ENCODE measurements around the gene STAT2.
"Not testable (repeated sequence)": the region's sequence is repeated elsewhere in the genome, so short reads cannot be mapped to it uniquely, and the experiment has no call there.

STAT2 gene

DNA sequence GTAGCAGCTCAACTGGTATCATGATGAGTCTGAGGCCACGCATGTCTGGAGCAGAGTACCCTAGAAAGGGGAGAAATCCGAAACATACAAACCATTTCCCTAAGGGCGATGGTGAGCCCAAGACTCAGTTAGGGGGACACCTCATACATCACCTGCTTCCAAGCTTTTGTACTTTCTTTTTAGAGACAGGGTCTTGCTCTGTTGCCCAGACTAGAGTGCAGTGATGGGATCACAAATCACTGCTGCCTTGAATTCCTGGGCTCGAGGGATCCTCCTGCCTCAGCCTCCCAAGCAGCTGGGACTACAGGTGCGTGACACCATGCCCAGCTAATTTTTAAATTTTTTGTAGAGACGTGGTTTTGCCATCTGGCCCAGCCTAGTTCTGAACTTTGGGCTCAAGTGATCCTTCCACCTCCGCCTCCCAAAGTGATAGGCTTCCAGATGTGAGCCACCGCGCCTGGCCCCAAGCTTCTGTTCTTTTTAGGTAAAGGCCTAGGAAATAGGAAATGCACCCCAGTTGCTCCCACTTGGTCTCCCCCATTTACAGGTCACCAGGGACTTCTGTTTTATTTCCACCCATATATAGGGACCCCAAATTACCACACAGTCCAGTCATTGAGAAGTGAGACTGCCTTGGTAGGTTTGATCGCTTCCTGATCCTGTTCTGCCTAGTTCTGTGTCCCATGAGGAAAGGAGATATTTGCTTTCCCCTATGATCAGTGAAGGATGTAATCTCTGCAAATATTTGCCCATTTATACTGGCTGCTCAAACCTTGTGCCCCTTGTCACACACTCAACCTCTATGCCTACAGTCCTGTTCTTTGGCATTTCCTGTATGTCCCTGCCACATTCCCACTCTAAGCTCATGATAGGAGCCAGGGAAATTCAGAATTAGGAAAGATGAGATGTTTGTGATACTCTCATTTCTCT lies 2.5 kb upstream of the STAT2 start, which contains the start of gene APOF:
TSS of gene APOF (minus strand) at position 728 of the 930 bp plus-strand sequence. CDS start at position 616, 112 bp downstream.
- no peak for FAIRE-seq
- no peak for DNase-seq (ENCODE audit: extremely low spot score, insufficient read length, low read depth)

DNA sequence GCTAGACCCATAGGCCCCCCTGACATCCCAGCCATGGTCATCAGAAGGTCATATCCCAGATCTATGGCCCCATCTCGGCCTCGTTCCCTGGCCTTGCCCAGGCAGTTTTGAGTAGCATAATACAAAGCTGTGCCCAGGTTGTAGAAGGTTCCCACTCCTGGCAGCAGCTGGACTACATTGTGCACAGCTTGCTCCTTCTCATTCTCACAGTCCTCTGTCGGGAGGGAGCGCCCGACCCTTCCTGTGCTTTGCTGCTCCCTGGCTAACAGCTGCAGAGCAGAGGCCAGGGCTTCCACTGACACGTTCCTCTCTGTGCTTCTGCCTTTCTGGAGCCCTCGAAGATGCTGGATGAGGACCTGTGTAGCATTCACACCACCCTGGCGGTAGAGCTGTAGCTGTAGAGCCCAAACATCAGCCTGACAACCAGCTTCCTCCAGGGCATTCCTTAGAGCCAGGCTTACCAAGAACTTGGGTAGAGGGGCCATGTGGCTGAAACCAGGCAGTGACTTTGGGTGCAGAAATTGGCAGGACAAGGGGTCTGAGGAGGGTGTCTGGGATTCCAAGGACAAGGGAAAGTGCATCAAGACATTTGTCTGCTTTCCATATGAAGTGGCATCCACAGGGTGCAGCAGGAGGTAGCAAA lies 1.7 kb upstream of the STAT2 start:
- FAIRE-seq (no peak), DNase-seq (ENCODE audit: extremely low spot score, insufficient read length, low read depth) (no peak)

DNA sequence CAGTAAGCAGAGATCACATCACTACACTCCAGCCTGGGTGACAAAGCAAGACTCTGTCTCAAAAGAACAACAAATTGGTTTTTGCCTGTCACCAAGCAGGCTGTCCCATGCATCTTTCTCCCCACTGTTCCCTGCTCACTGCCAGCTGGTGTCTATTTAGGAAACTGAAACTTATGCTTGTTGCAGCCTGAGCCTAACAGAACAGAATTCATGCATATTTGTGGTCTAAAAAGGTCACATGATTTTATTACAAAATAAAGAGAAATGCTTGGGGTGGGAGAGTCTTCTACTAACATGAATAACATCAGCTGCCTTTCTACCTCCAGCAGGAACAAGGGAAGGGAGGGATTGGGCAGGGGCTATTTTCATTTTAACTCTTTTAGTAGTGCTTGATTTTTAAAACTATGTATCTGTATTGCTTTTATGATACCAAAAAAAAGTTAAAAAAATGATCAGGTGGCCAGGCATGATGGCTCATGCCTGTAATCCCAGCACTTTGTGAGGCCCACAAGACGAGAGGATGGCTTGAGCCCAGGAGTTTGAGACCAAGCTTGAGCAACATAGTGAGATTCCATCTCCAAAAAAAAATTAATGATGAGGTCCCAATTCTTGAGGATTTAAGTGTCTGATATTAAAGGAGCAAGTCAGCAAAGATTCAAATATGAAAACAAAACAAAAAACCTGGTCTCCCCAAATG lies 923 bp downstream of the STAT2 start:
- FAIRE-seq (peak; percentile 83), DNase-seq (ENCODE audit: extremely low spot score, insufficient read length, low read depth) (no peak)

DNA sequence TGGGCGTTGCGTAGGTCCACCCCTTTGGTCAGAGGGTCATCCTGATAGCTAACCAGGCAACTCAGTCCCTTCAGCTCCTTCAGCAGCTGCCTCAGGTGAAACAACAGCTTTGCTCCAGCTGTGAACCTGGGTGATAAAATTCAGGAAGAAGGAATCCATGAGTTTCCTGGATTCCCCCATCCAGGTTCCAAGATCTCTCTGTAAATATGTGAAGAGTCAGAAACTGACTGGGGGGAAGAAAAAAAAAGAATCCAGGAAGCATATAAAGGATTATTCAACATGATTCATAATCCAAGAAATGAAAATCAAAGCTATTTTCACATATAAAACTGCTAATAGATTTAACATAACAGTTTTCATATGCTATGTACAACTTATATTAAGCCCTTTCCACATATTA lies 8.6 kb downstream of the STAT2 start:
- FAIRE-seq, result no peak

DNA sequence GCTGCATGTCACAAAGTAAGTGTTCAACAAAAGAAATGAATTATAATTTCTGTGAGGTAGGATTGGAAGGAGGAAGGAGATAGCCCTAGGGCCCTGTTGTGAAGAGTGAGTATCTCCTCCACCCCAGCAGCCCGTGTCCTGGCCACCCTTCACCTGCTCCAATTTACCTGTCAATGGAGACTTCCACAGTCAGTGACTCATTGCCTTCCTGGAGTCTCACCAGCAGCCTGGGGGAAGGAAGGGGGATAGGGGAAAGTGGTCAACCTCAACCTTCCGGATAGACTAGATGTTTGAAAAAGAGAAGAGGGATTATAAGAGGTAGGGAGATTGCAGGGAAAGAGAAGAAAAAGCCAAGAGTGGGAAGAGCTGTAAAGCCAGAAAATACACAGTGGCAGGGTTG lies 9.2 kb downstream of the STAT2 start:
- FAIRE-seq, result no peak
- DNase-seq (ENCODE audit: extremely low spot score, insufficient read length, low read depth), result no peak

More for the DNA sequence above, 8.6 kb downstream of the STAT2 start:
- no peak for DNase-seq (ENCODE audit: extremely low spot score, insufficient read length, low read depth)

DNA sequence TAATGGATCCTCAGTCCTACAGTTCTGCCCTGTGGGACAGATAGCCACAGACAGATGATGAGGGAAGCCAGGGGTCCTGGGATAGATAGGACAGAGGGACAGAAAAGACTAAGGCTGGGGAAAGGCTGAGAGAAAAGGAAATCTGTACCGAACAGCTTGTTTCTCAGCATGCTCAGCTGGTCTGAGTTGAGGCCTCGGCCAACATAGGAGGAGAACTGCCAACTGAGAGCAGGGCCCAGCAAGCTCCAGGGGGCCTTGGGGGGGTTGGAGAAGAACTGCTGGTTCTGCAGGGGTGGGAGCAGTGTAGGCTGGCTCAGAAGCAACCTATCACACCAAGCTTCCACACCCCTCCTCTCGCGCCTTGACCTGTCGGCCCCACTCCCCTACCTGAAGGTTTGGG lies 11.1 kb downstream of the STAT2 start:
- no peak for FAIRE-seq

DNA sequence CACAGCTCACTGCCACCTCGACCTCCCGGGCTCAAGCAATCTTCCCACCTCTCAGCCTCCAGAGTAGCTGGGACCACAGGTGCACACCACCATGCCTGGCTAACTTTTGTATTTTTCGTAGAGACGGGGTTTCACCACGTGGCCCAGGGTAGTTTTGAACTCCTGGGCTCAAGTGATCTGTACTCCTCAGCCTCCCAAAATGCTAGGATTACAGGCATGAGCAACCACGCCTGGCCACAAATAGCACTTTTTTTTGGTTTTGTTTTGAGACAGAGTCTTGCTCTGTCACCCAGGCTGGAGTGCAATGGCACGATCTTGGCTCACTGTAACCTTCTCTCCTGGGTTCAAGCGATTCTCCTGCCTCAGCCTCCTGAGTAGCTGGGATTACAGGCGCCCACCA lies 12.7 kb downstream of the STAT2 start:
- not testable (repeated sequence) for DNase-seq (ENCODE audit: extremely low spot score, insufficient read length, low read depth)
- FAIRE-seq, result peak; percentile 54

More for the DNA sequence above, 11.1 kb downstream of the STAT2 start:
- no peak for DNase-seq (ENCODE audit: extremely low spot score, insufficient read length, low read depth)

DNA sequence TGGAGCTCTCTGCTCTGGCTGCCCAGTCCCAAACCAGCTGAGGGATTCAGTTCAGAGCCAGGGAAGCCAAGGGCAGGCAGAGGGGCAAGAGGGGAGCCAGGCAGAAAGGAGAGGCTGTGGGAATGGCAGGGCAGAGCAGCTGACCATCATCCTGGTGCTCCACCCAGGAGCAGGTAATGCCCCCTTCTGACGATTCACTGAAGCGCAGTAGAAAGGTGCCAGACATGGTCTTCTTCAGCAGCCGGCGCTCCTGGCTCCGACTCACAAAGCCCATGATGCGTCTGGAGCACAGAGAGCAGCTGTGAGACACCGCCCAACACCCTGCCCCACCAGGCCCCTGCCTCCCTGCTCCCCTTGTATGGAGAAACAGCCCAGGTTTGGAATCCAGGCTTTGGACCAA lies 13.2 kb downstream of the STAT2 start:
- DNase-seq (ENCODE audit: extremely low spot score, insufficient read length, low read depth) (no peak), FAIRE-seq (no peak)

DNA sequence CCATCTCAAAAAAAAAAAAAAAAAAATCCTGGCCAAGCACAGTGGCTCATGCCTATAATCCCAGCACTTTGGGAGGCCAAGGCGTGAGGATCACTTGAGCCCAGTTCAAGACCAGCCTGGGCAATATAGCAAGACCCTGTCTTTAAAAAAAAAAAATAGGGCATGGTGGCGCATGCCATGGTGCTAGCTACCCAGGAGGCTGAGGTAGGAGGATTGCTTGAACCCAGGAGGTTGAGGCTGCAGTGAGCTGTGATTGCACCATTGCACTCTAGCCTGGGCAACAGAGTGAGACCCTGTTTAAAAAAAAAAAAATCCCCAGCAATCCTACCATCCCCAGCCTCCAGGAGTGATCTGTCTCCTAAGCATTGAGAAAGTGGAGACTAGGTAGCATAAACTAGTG lies 17.6 kb downstream of the STAT2 start:
- not testable (repeated sequence) for DNase-seq (ENCODE audit: extremely low spot score, insufficient read length, low read depth); FAIRE-seq

DNA sequence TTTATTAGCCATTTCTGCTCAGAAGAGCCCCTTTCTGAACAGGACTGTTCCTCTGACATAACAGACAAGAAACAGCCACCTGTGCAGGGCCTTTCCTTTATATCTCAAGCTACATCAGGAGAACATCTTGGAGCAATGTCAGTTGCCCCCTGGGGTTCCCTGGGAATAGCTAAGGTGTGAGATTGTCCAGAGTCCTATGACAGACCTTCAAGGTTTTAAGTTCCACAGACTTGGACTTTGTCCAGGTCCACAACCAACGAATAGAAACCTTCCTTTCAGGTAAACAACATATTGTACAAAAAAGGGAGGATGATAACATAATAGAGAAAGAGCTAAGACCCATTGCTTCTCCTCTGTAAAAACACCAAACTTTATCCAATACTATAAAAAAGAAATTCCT lies 18.3 kb downstream of the STAT2 start:
- FAIRE-seq (no peak), DNase-seq (ENCODE audit: extremely low spot score, insufficient read length, low read depth) (no peak)

DNA sequence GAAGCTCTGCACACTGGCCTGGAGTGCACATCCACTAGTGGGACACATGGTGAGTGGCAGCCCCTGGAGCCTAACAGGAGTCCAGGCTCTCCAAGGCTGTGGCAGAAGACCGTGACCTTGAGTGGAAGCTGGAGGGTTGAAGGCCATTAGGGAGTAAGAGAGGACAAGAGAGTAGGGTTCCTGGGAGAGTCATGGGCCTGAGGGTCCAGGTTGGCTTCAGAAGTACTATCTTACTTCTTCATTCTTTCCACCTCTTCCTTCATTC lies 20.8 kb downstream of the STAT2 start:
- FAIRE-seq, result no peak

DNA sequence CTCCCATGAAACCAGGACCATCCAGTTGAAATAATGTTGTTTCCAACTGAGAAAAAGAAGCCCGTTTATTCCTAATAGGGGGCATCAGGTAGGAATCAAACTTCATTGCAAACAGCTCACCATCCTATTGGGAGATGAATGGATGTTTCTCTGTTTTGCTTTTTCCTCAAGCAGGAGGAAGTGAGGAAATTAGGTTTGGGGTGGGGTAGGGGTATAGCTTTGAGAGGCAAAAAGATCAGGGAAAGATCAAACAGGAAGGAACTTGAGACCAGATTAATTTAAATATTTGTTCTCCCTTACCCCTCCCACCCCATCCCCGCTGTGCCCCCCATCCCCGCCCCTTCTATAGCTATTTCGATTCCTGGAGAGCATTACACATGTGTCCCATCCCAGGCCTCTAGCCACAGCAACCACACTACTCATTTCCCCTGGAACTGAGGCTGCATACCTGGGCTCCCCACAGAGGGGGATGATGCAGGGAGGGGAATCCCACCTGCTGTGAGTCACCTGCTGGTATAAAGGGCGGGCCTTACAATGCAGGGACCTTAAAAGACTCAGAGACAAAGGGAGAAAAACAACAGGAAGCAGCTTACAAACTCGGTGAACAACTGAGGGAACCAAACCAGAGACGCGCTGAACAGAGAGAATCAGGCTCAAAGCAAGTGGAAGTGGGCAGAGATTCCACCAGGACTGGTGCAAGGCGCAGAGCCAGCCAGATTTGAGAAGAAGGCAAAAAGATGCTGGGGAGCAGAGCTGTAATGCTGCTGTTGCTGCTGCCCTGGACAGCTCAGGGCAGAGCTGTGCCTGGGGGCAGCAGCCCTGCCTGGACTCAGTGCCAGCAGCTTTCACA lies 21.4 kb downstream of the STAT2 start, which contains the start of gene IL23A:
TSS of gene IL23A (plus strand) at position 577 of the 850 bp plus-strand sequence. CDS start at position 738, 161 bp downstream.
- DNase-seq (ENCODE audit: extremely low spot score, insufficient read length, low read depth) (no peak), FAIRE-seq (peak; percentile 51)

More for the DNA sequence above, 20.8 kb downstream of the STAT2 start:
- DNase-seq (ENCODE audit: extremely low spot score, insufficient read length, low read depth), result no peak

DNA sequence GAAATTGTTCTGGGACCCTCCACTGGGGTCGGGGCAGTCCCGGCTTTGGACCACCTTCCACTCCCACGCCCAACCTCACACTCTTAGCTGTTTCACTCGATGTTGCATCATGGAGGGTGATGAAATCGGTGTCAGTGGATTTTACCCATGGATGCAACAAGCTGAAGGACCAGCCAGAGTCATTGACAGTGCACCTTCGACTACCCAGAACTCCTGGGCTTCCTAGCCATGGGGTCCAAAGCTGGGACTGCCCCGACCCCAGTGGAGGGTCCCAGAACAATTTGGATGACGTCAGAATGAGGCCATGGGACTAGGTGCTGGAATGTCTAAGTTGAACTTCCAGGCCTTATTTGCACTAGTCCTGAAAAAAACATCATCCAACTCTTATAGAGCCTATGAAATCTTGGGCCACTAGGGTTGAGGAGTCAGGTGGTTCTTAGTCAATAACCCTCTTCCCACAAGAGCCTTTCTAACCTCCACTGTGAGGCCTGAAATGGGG lies 22.1 kb downstream of the STAT2 start:
- no peak for FAIRE-seq
- DNase-seq (ENCODE audit: extremely low spot score, insufficient read length, low read depth), result no peak

DNA sequence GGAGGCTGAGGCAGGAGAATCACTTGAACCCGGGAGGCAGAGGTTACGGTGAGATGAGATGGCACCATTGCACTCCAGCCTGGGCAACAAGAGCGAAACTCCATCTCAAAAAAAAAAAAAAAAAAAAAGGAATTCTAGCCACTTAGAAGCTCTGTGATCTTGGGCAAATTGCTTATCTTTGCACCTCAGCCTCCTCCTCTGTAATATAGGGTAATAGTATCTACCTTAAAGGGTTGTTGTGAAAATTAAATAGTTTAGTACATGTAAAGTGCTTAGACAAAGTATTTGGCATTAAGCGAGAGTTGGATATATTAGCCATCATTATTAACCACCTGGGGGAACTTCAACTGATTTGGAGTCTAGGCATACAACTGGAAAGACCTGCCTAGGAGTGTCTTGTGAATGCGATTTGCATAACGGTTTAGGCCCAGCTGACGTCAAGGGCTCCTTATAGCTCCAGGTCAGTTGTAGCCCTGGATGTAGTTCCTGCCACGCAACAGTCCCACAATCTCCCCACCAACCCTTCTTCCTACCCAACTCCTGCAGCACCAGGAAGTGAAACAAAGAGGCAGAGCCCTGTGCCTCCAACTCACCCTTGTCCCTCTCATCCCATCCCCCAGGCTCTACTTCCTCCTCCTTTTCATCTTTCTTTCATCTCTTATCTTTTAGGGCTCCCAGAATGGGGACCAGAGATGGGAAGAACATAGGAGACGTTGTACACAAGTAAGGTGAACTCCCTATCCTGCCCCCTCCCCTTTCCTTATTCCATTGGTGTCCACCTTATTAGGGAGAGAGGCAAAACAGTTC lies 23.3 kb downstream of the STAT2 start:
- DNase-seq (ENCODE audit: extremely low spot score, insufficient read length, low read depth), result no peak
- peak; percentile 68 for FAIRE-seq

DNA sequence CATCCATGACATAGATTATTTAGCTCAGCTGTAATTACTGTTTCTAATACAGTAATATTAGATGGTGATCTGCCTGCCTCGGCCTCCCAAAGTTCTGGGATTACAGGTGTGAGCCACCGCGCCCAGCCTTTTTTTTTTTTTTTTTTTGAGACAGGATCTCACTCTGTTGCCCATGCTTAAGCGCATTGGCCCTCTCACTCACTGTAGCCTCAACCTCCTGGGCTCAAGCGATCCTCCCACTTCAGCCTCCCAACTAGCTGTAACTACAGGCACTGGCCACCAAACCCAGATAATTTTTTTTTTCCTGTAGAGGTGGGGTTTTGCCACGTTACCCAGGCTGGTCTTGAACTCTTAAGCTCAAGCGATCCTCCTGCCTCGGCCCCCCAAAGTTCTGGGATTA lies 24.4 kb downstream of the STAT2 start:
- not testable (repeated sequence) for FAIRE-seq; DNase-seq (ENCODE audit: extremely low spot score, insufficient read length, low read depth)

DNA sequence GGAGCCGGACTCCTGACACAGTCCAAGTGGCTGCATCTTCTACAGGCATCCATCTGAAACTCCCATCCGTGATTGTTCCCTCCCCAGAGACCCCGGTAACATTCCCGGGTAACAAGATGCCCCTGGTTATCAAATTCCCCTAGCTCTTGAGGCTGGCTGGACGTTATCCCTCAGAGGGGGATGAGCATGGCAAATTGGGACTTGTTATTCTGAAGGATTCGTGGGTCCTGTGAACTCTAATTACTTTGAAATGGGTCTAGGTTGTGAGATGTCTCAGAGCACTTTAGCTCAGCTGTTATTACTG lies 25.5 kb downstream of the STAT2 start:
- no peak for FAIRE-seq

DNA sequence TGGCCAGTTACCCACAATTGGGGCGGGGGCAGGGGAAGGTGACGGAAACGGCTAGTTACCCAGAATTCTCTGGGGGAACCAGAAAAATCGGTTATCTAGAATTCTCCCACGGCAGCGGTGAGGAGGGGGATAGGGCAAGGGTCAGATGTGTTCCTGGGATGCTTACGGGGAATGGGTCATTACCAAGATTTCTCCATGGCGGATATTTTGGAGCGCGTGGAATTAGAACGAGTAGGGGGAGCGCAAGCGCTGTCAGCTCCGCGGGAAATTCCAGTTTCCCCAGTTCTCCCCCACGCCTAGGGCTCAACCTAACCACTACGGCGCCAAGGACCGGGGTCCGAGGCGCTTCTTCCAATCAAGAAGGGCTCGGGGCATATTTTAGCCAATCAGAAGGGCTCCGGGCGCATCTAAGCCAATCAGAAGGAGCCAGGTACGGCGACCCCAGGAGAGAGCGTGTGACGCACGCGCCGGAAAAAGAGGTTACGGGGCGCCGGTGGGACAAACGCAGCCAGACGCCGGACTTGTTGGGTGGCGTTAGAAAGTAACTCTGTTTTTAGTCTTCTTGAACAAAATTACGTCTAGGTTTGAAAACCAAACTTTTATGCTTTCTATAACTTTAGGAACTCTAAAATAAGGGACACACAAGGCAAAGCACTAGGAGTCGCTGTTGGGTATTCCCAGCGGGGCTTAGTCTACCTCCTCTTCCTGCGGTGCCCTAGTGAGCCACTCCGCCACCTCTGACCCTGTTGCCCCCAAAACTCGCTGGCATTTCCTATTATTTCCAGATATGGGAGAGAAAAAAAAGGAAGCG lies 26.0 kb downstream of the STAT2 start, which contains the start of gene PAN2:
TSS of gene PAN2 (minus strand) at position 322 of the 811 bp plus-strand sequence. CDS start 906 bp downstream, outside the sequence.
- DNase-seq (ENCODE audit: extremely low spot score, insufficient read length, low read depth), result peak; percentile 91
- FAIRE-seq, result peak; percentile 95

More for the DNA sequence above, 25.5 kb downstream of the STAT2 start:
- DNase-seq (ENCODE audit: extremely low spot score, insufficient read length, low read depth), result no peak

DNA sequence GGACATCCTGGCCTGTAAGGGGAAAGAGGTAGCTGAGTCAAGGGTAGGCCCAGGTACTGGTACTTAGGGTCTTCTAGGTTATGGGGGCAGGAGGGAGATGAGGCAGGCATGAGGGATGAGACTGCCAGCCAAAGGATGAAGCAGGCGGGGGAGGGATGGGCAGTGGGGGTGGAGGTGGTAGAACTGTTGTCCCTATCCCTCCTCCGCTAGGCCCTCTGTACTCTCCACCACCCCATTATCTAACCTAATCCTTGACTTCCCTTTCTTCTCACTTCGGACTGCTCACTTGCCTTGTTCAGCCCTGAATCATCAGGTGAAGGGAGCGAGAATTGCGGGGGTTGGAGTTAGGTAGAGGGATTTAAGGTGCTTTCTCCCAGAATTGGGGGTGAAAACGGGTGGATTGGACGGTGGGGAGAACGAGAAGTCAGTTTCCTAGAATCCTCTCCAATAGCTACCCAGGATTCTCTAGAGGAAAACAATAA lies 26.7 kb downstream of the STAT2 start:
- no peak for DNase-seq (ENCODE audit: extremely low spot score, insufficient read length, low read depth)
- FAIRE-seq, result no peak
